ENCODE results near the gene POLR2I. TPM values are rescaled to one million over a fixed set of nuclear protein-coding genes. Genes with fewer than 3 reads are reported as not detected.
"Not testable (repeated sequence)": the region's sequence is repeated elsewhere in the genome, so short reads cannot be mapped to it uniquely, and the experiment has no call there.

The POLR2I gene
- polyA plus RNA-seq, 1 donor (not counting 4 experiments of a cell fraction or from before 2014, with no cell fraction given): 34.3 TPM

DNA sequence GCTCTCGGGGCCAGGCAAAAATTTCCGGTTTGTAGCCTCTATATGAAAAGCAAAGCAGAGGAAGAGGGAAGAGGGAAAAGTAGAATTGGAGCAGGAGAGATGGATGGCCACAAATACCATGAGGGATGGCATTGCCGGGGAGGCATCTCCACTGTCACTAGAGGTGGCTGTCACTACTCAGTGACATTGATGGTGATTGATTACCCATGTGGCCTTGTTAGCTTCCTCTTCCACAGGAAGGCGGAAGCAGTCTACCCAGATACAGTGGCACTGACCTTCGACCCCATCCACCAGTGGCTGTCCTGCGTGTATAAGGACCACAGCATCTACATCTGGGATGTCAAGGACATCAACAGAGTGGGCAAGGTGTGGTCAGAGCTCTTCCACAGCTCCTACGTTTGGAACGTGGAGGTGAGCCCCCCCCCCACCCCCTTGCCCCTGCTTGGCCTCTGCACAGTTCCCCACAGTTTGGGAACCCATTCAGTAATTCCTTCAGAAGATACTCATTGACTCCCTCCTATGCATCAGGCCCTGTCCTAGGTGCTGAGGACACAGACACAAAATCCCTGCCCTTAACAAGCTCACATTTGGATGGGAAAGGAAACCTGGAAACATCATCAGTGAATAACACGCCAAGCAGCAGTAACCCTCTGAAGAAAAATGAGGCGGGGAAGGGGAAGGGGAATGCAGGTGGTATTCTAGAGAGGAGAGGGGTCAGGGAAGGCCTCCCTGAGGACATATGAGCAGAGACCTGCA is 41.4 kb downstream of the POLR2I start:
- DNase-seq (ENCODE audit: low read depth, low spot score): no peak
- H4K20me1 ChIP-seq (ENCODE audit: control insufficient read depth, extremely low read depth, insufficient read depth, low read length): peaks cover 19% of the 10 kb centered on the region
- no peak for FAIRE-seq
- no peaks in the 10 kb centered on the region for H3K79me2 ChIP-seq (ENCODE audit: control insufficient read depth, insufficient read depth, low read length)
- dilution Hi-C loops (cut with MboI; ENCODE audit: extremely low pct_ligation_motif_present, low sequenced_read_pairs): no loop called here
- TF ChIP-seq EZH2 (IDR thresholded peaks at IDR 0.05; ENCODE audit: low read length): no peak
- TF ChIP-seq, protein P1, sequence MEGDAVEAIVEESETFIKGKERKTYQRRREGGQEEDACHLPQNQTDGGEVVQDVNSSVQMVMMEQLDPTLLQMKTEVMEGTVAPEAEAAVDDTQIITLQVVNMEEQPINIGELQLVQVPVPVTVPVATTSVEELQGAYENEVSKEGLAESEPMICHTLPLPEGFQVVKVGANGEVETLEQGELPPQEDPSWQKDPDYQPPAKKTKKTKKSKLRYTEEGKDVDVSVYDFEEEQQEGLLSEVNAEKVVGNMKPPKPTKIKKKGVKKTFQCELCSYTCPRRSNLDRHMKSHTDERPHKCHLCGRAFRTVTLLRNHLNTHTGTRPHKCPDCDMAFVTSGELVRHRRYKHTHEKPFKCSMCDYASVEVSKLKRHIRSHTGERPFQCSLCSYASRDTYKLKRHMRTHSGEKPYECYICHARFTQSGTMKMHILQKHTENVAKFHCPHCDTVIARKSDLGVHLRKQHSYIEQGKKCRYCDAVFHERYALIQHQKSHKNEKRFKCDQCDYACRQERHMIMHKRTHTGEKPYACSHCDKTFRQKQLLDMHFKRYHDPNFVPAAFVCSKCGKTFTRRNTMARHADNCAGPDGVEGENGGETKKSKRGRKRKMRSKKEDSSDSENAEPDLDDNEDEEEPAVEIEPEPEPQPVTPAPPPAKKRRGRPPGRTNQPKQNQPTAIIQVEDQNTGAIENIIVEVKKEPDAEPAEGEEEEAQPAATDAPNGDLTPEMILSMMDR (optimal IDR thresholded peaks at IDR 0.05 in 1 of 3, IDR thresholded peaks at IDR 0.05 in 1 of 3, conservative IDR thresholded peaks at IDR 0.05 in 1 of 3; ENCODE audit: extremely low read depth in 1 of 3, insufficient read depth in 2 of 3, low read length in 3 of 3): no peak
- no peak overlapping the region for H3K4me3 ChIP-seq (ENCODE audit: control insufficient read depth in 2 of 3, extremely low read depth in 1 of 3, insufficient read depth in 2 of 3, low read depth in 1 of 3, low read length in 3 of 3)
- no peak overlapping the region for H3K27ac ChIP-seq (ENCODE audit: control insufficient read depth, insufficient read depth, low read length)
- no peak overlapping the region for H2AFZ ChIP-seq (ENCODE audit: control insufficient read depth, low read length)
- peaks cover 2% of the 10 kb centered on the region for H3K9me1 ChIP-seq (ENCODE audit: control insufficient read depth, extremely low read depth, insufficient read depth, low read length)
- no peak overlapping the region for H3K9ac ChIP-seq (ENCODE audit: control insufficient read depth, extremely low read depth, insufficient read depth, low read length)
- H3K4me2 ChIP-seq (ENCODE audit: control insufficient read depth, extremely low read depth, insufficient read depth, low read depth, low read length): no peak overlapping the region
- H3K36me3 ChIP-seq (ENCODE audit: control insufficient read depth in 2 of 2, extremely low read depth in 1 of 2, insufficient read depth in 2 of 2, low read length in 2 of 2): peaks cover 0 to 12% of the 10 kb centered on the region in 2 experiments
- no peaks in the 10 kb centered on the region for H3K9me3 ChIP-seq (ENCODE audit: control insufficient read depth, low read depth, low read length)
- H3K4me1 ChIP-seq (ENCODE audit: control insufficient read depth, extremely low read depth, insufficient read depth, low read length): peaks cover 12% of the 10 kb centered on the region
- H3K27me3 ChIP-seq (ENCODE audit: control insufficient read depth, extremely low read depth, insufficient read depth, low read length): no peaks in the 10 kb centered on the region

DNA sequence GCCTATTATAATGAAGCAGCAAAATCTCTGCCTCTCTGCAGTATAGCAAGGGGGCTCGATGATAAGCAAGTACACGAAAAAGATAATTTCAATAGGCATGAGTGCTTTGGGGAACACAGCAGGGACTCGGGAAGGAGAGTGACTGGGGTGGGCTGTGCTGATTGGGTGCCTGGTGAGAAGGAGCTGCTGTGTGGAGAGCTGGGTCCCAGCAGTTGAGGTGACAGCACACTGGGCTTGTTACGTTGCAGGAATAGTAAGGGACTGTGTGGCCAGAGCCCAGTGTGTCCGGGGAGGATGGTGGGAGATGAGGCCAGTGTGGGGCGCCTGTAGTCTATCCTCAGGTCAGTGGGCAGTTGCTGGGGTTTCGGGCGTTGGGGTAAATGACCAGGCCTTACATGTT is 42.6 kb downstream of the POLR2I start:
- Histone ChIP-seq H4K20me1 (ENCODE audit: control insufficient read depth, extremely low read depth, insufficient read depth, low read length) (peaks cover 22% of the 10 kb centered on the region), H2AFZ (ENCODE audit: control insufficient read depth, low read length) (no peak overlapping the region), H3K4me3 (ENCODE audit: control insufficient read depth in 2 of 3, extremely low read depth in 1 of 3, insufficient read depth in 2 of 3, low read depth in 1 of 3, low read length in 3 of 3) (no peak overlapping the region), H3K36me3 (ENCODE audit: control insufficient read depth in 2 of 2, extremely low read depth in 1 of 2, insufficient read depth in 2 of 2, low read length in 2 of 2) (peaks cover 0 to 13% of the 10 kb centered on the region in 2 experiments), H3K4me2 (ENCODE audit: control insufficient read depth, extremely low read depth, insufficient read depth, low read depth, low read length) (no peak overlapping the region), H3K4me1 (ENCODE audit: control insufficient read depth, extremely low read depth, insufficient read depth, low read length) (peaks cover 12% of the 10 kb centered on the region), H3K27ac (ENCODE audit: control insufficient read depth, insufficient read depth, low read length) (no peak overlapping the region), H3K27me3 (ENCODE audit: control insufficient read depth, extremely low read depth, insufficient read depth, low read length) (no peaks in the 10 kb centered on the region), H3K9me3 (ENCODE audit: control insufficient read depth, low read depth, low read length) (no peaks in the 10 kb centered on the region), H3K9me1 (ENCODE audit: control insufficient read depth, extremely low read depth, insufficient read depth, low read length) (peaks cover 2% of the 10 kb centered on the region), H3K9ac (ENCODE audit: control insufficient read depth, extremely low read depth, insufficient read depth, low read length) (no peak overlapping the region), H3K79me2 (ENCODE audit: control insufficient read depth, insufficient read depth, low read length) (no peaks in the 10 kb centered on the region)
- no peak for DNase-seq (ENCODE audit: low read depth, low spot score)
- dilution Hi-C loops (cut with MboI; ENCODE audit: extremely low pct_ligation_motif_present, low sequenced_read_pairs): no loop called here
- FAIRE-seq: no peak
- TF ChIP-seq, protein P1 (optimal IDR thresholded peaks at IDR 0.05 in 1 of 3, IDR thresholded peaks at IDR 0.05 in 1 of 3, conservative IDR thresholded peaks at IDR 0.05 in 1 of 3; ENCODE audit: extremely low read depth in 1 of 3, insufficient read depth in 2 of 3, low read length in 3 of 3): no peak
- no peak for TF ChIP-seq EZH2 (IDR thresholded peaks at IDR 0.05; ENCODE audit: low read length)

DNA sequence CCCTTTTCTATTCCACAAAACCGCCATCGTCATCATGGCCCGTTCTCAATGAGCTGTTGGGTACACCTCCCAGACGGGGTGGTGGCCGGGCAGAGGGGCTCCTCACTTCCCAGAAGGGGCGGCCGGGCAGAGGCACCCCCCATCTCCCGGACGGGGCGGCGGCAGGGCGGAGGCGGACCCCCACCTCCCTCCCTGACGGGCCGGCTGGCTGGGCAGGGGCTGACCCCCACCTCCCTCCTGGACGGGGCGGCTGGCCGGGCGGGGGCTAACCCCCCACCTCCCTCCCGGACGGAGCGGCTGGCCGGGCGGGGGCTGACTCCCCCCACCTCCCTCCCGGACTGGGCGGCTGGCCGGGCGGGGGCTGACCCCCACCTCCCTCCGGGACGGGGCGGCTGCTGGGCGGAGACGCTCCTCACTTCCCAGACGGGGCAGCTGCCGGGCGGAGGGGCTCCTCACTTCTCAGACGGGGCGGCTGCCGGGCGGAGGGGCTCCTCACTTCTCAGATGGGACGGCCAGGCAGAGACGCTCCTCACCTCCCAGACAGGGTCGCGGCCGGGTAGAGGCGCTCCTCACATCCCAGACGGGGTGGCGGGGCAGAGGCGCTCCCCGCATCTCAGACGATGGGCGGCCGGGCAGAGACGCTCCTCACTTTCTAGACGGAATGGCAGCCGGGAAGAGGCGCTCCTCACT is 45.7 kb downstream of the POLR2I start:
- H3K4me3 ChIP-seq (ENCODE audit: control insufficient read depth in 2 of 3, extremely low read depth in 1 of 3, insufficient read depth in 2 of 3, low read depth in 1 of 3, low read length in 3 of 3); H3K4me2 ChIP-seq (ENCODE audit: control insufficient read depth, extremely low read depth, insufficient read depth, low read depth, low read length); FAIRE-seq; H3K27ac ChIP-seq (ENCODE audit: control insufficient read depth, insufficient read depth, low read length); H2AFZ ChIP-seq (ENCODE audit: control insufficient read depth, low read length); H3K27me3 ChIP-seq (ENCODE audit: control insufficient read depth, extremely low read depth, insufficient read depth, low read length); H3K9me1 ChIP-seq (ENCODE audit: control insufficient read depth, extremely low read depth, insufficient read depth, low read length); H3K9me3 ChIP-seq (ENCODE audit: control insufficient read depth, low read depth, low read length); dilution Hi-C loops (cut with MboI; ENCODE audit: extremely low pct_ligation_motif_present, low sequenced_read_pairs); DNase-seq (ENCODE audit: low read depth, low spot score); H3K79me2 ChIP-seq (ENCODE audit: control insufficient read depth, insufficient read depth, low read length); H3K9ac ChIP-seq (ENCODE audit: control insufficient read depth, extremely low read depth, insufficient read depth, low read length): not testable (repeated sequence)
- H3K36me3 ChIP-seq (ENCODE audit: control insufficient read depth in 2 of 2, extremely low read depth in 1 of 2, insufficient read depth in 2 of 2, low read length in 2 of 2): peaks cover 0 to 23% of the 10 kb centered on the region in 2 experiments
- peaks cover 22% of the 10 kb centered on the region for H4K20me1 ChIP-seq (ENCODE audit: control insufficient read depth, extremely low read depth, insufficient read depth, low read length)
- H3K4me1 ChIP-seq (ENCODE audit: control insufficient read depth, extremely low read depth, insufficient read depth, low read length): peaks cover 12% of the 10 kb centered on the region
